ENCODE data around the gene NBEAL2.

Gene NBEAL2, protein sequence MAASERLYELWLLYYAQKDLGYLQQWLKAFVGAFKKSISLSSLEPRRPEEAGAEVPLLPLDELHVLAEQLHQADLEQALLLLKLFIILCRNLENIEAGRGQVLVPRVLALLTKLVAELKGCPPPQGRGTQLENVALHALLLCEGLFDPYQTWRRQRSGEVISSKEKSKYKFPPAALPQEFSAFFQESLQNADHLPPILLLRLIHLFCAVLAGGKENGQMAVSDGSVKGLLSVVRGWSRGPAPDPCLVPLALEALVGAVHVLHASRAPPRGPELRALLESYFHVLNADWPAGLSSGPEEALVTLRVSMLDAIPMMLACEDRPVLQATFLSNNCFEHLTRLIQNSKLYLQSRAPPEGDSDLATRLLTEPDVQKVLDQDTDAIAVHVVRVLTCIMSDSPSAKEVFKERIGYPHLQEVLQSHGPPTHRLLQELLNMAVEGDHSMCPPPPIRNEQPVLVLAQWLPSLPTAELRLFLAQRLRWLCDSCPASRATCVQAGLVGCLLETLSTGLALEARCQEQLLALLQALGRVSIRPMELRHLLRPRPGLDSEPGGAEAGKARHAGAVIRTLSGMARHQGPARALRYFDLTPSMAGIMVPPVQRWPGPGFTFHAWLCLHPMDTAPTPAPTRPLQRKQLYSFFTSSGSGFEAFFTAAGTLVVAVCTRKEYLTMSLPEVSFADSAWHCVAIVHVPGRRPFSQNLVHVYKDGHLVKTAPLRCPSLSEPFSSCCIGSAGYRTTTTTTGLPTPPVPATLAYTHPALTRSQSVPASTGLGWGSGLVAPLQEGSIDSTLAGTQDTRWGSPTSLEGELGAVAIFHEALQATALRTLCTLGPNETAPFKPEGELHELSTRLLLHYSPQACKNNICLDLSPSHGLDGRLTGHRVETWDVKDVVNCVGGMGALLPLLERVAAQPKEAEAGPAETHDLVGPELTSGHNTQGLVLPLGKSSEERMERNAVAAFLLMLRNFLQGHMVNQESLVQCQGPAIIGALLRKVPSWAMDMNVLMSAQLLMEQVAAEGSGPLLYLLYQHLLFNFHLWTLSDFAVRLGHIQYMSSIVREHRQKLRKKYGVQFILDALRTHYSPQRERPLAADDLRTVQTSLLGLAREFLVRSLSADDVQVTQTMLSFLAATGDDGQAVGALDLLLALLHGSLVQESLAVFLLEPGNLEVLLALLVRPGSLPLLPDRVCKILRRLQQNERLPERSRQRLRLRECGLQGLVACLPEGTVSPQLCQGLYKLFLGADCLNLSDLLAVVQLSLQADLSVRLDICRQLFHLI (N-terminal part only)

GRCh38 chr3:46978985-46979944 is at the start of gene NBEAL2:
Gene NBEAL2 (plus strand): TSS chr3:46979666. CDS start chr3:46979862, 196 bp downstream.
- peak; percentile 91 for DNase-seq (ENCODE audit: low read depth)

DNA sequence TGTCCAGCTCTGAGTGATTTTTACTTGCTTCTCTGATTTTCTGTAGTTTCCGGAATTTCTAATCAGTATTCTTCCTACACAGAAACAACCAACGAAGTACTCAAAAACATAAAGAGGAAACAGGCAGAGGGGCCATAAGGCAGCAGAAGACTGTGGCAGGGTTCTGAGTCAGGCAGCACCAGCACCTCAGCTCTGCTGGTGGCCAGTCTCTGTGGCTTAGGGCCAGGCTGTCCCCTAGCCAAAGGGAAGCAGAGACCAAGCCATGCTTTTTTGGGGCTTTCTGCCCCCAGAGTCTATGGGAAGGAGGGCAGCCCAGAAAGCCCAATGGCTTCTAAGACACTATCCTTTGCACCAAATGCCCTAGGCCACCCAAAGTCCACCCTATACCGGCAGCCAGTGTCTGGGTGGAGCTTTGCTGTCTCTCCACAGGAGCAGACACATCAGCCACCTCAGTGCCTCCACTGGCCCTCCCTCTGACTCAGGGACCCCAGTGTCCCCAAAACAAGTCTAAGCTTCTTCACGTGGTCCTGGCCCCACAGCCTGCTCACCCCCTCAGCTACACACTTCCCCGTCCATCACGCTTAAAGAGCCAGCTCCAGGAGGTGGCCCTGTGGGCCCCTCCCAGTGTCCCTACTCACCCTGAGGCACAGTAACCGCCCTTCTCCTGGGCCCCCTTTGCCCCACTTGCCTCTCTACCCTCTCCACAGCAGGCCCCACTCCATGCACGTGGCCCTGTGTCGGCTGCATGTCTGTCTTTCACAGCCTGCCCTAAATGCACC is 49.1 kb upstream of the NBEAL2 start:
- no peak for DNase-seq (ENCODE audit: low read depth)

- no peak for DNase-seq (ENCODE audit: low read depth)
These were observed 48.5 kb upstream of the NBEAL2 start for GRCh38 chr3:46930945-46931403.

GRCh38 chr3:46931631-46932331 is 47.7 kb upstream of the NBEAL2 start:
- no peak for DNase-seq (ENCODE audit: low read depth)

- no peak for DNase-seq (ENCODE audit: low read depth)
These were observed 46.8 kb upstream of the NBEAL2 start for GRCh38 chr3:46932455-46933225.

GRCh38 chr3:46933261-46933660 is 46.2 kb upstream of the NBEAL2 start:
- no peak for DNase-seq (ENCODE audit: low read depth)

- no peak for DNase-seq (ENCODE audit: low read depth)
These were observed 45.4 kb upstream of the NBEAL2 start for GRCh38 chr3:46934072-46934471.

- DNase-seq (ENCODE audit: low read depth), result no peak
These were observed 44.8 kb upstream of the NBEAL2 start for GRCh38 chr3:46934498-46935167.

GRCh38 chr3:46935168-46935858 is 44.2 kb upstream of the NBEAL2 start:
- no peak for DNase-seq (ENCODE audit: low read depth)

- DNase-seq (ENCODE audit: low read depth), result no peak
These were observed 43.4 kb upstream of the NBEAL2 start for GRCh38 chr3:46935989-46936558.

DNA sequence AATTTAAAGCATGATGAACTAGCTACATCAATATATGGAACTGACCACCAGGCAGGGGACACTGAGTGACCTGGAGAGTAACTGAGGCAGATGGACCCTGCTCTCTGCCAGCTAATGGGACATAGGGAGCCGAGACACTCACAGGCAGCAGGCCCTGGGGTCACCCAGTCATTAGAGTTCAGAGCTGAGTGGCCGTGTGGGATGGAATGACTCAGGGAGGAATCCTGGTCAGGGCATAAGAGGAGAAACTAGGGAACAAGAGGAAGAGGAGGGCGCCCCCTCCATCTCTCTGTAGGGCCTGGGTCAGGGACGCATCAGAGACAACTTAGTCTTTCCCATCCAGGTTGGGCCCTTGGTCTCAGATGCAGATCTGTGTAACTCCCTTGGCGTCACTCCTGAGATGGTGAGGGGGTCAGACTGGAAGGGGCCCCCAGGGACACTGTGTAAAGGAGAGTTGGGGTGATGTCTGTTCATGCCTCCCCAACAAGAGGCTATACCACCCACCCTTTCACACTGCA is 42.7 kb upstream of the NBEAL2 start:
- DNase-seq (ENCODE audit: low read depth), result no peak

DNA sequence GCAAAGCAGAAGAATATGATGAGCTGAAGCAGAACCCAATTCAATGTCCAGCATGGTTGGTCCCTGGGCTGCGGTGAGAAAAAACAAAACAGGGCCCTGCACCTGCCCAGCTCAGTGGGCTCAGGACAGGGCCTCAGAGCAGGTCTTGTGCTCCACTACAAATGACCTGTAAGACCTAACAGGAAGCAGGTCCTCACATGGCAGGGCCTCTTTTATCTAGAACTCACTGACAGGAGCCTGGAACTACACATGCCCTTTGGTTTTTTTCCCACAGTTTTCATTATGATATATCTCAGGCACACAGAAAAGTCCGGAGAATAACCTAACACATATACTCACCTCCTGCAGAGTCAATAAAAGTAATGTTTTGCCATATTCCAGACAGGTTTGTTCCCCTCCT is 41.3 kb upstream of the NBEAL2 start:
- DNase-seq (ENCODE audit: low read depth), result no peak

DNA sequence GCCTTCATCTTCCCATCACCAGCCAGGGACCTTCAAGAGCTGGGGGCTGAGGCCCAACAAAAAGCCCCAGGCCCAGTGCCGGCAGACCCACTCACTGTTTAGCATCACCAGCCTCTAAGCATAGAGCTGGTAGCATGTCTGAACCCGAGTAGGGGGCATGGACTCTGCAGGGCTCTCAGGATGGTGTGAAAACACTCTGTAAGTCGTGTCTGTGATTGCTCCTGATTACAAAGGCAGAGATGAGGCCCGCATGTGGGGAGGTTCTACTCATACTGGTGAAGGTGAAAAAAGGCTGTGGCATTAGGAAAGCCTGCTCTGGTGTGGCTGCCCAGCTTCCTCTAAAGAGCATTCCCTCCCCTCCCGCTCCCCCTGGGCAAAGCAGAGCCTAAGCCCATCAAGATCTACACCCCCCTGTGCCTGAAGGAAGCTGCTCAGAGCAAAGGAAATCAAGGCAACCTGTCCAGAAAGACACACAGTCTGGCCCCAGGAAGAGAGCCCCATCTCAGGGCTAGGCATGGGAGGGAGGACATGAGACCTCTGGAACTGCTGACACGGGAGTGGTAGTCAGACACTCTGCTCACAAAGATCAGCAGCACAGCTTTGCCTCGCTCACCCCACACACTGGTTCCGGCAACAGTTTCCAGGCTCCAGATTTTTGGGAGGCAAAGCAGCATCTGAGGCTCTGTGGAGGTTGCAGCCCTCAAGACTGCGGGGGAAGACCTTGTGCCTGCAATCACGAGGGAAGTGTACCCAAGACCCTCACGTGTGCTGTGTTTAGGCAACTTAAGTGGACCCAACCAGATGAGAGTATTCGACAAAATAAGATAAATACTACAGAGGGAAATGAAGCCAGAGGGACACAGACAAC is 39.7 kb upstream of the NBEAL2 start:
- DNase-seq (ENCODE audit: low read depth), result no peak

GRCh38 chr3:46942076-46942475 is 37.4 kb upstream of the NBEAL2 start:
- no peak for DNase-seq (ENCODE audit: low read depth)

DNA sequence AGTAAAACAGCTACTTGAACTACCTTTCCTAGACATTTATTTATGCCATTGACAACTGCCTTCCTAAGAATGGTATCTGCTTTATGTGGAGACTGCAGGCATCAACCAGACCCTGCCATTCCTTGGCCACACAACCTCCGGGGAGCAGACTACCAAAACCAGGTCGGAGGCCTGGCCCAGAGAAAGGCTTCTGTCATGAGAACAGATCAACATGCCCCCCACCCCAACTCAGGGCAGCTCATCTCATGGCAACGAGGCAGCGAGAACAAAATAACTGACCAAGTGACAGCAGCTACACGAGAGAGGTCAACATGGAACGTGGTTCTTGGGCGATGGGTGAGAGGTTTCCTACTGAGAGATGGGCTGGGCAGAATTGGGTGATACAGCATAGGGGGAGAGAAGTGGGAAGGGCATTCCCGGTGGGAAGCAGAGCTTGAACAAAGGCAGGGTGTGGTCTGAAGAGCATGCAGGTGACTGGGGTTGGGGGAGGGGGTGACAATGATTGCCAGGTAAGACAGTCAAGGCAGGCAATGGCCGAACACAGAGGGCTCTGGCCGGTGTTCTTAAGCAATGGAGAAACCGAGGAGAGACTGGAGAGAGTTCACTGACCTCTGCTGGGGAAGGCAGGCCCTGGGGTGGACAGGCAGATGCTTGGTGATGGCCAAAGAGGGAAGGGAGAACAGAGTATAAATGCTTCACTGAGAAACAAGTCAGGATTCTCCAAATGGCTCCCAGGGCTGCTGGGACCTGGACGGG is 36.8 kb upstream of the NBEAL2 start:
- DNase-seq (ENCODE audit: low read depth), result no peak

Measured in activated T-cell treated with anti-CD3 and anti-CD28 coated beads for 1 hour (primary cell).